ENCODE results near the gene PAPLN. TPM values are rescaled to one million over a fixed set of nuclear protein-coding genes. Genes with fewer than 3 reads are reported as not detected.

Gene PAPLN
- total RNA-seq, 1 experiment from 2014 or later, result 9.6 TPM

Other genes with a start within 250 kb of the PAPLN start
- gene ZFYVE1, start 210.4 kb upstream of the PAPLN start, total RNA-seq (2021; ENCODE audit: unreplicated experiment), result 7.7 TPM
- gene RBM25, start 179.0 kb upstream of the PAPLN start, total RNA-seq (2021; ENCODE audit: unreplicated experiment), result 80.1 TPM
- gene PSEN1, start 101.0 kb upstream of the PAPLN start, total RNA-seq (2021; ENCODE audit: unreplicated experiment), result 26.9 TPM
- gene NUMB, start 221.0 kb downstream of the PAPLN start, total RNA-seq (2021; ENCODE audit: unreplicated experiment), result 43.0 TPM